ENCODE results near the gene CHST8.

The CHST8 gene

DNA sequence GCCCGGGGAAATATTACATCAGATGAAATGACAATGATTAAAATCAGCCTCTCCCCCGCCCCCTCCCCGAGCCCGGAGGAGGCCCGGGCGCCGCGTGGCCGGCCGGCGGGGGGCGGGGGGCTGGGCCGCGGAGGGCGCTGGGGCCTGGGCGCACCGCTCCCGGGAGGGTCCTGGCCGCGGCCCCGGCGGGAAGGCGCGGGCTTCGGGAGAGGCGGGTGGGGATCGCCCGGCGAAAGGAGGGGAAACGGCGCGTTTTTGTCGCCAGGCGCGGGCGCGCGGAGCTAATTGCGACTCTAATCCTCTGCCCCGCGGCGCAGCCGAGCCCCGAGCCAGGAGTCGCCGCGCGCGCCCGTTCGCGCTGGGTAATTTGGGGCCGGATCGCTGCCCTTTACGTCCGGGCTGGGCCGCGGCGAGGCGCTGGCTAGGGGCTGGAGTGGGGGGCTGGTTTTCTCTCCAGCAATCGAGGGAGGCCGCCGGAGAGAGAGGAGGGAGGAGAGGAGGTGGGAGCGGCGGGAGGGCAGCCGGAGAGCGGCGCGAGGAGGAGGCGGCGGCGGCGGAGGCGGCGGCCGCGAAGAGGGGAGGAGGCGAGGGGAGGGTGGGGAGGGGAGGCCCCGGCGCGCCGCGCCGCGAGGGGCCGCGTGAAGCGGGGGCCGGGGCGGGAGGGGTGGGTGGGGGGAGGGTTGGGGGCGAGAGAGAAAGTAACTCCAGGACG lies 174.6 kb downstream of the CHST8 start, which contains the start of gene KCTD15:
KCTD15 (plus strand) TSS at position 707 of the 712 bp plus-strand sequence. CDS start 3,585 bp downstream, outside the sequence.
- peak; percentile 81 for DNase-seq (ENCODE audit: low spot score)

DNA sequence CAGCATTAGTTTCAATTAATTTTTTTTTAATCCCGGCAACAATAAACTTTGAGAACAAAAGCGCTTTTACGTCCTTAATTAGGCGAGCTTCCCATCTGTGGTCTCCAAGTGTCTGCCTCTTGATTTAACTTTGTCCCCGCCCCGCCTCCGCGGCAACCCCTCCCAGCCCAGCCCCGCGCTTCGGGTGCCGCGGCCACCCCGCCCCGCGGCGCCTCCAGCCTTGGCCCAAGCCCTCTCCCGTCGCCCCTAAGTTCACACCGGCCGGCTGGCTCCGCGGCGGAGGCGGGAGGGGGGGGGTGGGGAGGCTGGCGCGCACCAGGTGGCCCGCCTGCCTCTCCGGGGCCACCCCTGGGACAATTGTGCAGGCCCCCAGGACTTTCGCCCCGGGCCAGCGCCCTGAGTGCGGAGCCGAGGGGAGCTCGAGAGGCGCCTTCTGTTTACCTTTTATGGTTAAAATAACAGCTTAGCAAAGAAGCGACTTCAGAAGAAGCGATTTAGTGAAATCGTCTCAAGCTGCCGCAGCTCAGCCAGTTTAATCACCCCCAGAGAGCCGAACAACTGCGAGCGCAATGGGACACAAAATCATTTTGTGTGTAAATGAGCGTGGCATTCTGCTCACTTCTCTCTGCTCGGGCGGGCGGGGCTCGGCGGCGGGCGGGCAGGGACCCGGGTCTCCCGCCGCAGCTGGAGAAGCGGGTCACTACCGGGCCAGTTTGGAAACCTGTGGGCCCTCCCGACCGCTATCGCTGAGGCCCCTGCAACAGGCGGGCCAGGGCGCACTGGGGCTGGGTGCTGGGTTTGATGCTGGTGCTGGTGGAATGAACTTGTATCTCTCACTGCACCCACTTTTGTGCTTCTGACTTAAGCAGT lies 176.3 kb downstream of the CHST8 start:
- DNase-seq (ENCODE audit: low spot score) = peak; percentile 88

DNA sequence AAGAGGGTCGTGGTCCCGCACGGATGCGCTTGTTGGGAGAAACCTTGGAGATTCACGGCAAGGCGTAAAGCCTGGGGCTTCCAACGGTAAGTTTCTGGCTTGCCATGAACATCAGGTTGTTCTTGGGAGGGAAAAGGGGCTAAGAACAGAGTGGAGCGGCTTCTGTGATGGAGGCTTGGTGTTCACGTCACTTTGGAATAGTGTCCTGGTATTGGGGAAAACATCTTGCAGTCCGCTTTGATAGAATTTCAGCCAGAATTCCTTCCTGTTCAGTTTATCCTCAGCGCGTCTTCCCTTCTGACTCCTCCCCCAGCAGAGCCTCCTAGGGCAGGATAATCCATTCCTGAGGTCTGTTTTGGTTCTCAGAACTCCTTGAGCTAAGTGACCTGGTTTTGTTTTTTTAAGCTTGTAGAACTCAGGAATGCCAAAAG lies 176.9 kb downstream of the CHST8 start:
- DNase-seq (ENCODE audit: low spot score) = peak; percentile 54

DNA sequence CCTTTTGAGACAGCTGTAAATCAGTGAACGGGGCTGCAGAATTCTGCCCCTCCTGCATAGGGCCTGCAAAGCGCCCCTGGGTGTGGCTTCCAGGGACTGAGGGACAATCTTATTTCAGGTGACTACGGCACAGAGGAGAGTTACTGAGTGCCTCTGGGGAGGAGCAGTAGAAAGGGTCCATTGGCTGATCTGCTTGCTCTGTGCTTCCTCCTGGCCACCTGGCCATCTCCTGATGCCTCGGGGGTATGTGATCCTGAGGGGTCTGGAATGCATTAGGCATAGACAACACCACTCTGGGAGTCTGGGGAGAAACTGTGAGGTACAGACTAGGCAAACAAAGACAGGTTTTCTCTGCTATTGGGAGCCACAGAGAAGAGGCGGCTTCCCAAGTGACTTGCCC lies 177.7 kb downstream of the CHST8 start:
- DNase-seq (ENCODE audit: low spot score) = no peak

DNA sequence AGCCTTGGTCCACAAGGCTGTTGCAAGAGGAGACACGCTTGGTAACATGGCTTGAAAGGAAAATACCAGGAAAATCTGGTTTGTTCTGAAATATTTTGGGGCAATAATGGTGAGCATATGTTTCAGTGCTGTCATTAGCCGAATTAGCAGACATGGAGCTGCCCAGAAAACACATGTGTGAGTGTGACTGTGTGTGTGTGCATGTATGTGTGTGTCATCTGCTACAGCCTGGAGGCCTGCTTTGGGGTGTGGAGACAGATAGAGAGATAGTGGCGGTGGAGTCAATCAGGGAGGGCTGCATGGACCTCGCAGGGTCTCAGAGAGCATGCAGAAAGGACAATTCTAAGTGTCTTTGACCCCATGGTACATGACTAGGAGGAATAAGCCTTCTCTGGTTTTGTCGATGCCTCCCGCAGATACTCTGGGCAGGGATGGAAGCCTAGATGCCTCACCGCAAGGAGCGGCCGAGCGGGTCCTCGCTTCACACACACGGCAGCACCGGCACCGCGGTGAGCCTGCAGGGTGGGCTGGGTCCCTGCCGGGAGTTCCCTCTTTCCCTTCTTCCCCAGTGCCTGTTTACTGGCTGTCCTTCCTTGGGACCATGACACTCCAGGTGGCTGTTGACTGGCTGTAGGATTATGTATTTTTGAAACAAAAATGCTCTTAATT lies 178.4 kb downstream of the CHST8 start:
- DNase-seq (ENCODE audit: low spot score) = no peak

DNA sequence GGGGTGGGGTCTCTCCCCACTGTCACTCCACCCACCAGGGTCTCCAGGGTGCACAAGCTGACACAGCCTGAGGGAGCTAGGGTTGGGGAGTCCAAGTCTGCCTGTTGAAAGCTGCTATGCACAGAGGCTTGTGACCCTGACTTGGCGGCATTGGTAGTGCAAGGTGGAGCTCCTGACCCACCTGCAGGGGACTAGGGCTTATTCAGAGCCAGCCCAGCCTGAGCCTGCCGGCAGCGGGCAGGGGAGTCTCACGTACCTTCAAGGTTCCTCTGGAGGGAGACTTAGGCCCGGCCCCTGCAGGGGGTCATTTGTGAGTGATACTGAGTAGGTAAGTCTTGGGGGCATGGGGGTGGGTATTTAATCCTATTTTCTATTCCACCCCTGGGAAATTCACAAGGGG lies 179.7 kb downstream of the CHST8 start:
- DNase-seq (ENCODE audit: low spot score) = no peak

DNA sequence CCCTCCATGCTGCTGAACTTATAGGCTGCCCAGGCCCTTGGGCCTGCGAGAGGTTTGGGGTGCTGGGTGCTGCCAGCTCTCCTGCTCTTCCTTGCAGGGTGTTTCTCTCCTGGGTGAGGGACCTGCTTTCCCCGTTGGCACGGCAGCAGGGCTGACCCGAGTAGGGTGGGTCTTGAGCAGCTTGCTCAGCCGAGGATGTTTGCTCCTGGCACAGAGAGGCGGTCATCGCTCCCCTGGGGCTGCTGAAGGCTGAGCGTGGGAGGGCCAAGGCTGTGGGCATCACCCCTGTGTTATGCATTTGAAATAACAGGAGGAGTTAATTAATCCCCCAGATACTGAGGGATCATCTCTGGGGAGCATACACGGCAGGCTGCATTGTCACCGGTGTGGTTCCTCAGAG lies 180.2 kb downstream of the CHST8 start:
- DNase-seq (ENCODE audit: low spot score) = no peak

DNA sequence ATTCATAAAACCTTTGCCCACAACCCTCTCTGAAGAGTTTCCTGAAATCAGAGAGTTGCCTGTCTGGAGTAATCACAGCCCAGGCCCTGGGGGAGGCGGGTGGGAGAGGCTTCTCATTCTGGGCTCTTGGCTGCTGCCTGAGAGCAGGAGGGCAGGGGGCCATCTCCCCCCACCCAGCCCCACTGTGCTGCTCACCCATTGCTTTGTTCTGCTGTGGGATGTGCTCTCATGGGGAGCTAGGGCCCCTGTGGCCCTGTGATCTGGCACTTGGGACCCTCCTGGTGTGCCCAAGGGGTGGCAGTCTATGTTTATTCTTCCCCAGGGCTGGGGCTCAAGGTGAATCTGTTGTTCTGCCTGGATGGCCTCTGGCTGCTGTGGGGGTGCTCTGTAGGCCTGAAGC lies 181.0 kb downstream of the CHST8 start:
- no peak for DNase-seq (ENCODE audit: low spot score)

DNA sequence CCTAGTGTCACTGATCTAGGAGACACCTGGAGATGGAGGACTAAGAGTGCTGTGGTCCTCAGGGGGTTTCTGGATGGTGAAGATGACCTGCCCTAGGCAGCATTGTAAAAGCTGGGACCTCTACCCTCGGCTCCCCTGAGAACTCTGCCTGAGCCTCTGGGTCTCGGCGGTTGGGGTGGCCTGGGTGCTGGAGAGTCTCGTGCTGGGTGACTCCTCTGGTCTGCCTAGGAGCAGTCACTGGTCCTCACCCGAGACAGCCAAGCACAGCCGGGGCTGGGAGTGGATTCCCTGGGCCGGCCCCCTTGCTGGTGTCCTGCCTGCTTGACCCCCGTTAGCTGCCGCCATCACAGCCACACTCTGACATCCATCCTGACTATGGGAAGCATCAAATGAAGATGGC lies 181.6 kb downstream of the CHST8 start:
- no peak for DNase-seq (ENCODE audit: low spot score)

DNA sequence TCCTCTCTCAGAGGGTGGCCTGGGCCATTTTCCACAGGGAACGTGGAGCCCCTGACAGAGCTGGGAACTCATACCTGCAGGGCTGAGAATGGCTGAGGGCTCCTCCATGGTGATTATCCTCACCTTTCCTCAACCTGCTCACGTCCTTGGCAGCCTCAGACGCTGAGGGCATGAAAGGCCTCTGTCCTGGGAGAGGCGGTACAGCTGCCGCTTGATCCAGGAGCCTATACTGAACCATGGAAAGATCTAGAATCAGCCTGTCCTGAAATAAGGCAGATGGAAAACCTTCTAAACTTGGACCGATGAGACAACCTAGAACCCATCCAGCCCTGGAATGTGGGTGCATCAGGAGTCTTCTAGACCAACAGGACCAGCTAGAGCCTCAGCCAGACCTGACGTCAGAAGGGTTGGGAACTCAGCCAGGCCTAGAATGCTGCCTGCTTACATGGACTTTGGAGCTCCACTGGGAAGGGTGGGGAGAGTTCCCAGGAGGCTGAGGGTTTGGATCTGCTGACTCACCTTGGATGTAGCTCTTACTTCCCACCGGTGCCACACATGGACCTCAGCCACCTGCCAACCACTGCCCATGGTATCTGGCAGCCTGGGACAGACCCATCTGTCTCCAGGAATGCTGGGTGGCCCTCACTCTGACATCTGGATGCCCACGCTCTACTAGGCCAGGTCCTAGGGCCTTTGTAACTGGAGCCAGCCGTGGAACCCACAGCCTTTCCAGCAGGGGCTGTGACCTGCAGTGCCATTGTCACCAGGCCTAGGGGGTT lies 182.5 kb downstream of the CHST8 start:
- no peak for DNase-seq (ENCODE audit: low spot score)

DNA sequence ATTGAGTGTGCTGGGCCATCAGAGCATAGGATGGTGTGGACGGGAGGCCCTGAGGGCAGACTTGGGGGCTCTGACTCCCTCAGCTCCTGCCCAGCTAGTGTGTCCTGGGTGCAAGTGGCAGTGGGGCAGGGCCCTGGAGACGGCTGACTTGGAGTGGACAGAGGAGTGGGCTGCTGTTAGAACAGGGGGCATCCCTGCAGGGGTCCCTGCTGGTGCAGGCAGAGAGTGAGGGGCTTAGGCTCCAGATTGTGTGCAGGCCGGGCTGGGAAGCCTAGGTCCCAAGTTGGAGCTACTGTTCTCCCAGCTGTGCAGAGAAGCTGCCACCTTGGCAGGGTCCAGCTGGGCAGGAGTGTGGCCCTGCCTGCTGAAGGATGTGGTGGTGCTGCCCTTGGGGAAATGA lies 183.6 kb downstream of the CHST8 start:
- DNase-seq (ENCODE audit: low spot score) = no peak

DNA sequence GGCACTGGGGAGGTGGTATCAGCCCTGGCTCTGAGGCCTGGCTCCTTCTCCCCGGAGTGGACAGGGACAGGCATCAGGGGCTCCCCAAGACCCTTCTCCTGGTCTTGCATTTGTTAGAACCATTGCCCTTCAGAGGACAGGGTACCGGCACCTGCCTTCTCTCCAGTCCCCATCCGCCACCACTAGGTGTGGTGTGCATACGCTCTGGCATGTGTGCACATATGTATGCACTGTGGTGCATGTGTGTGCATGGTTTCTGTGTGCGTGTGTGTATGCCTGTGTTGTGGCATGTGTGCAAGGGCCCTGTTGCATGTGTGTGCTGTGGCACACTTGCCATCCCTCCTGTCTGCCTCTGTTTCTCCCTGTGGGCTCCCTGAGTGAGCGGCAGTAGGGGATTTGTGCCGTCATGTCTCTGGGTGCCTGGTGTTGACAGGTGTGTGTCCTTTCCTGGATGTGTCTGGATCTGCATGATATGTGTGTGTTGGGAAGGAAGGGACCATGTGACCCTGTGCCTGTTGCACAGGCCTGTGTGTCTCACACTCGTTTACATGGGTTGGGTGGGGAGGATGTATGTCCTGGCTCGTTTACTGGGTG lies 184.2 kb downstream of the CHST8 start:
- DNase-seq (ENCODE audit: low spot score) = no peak

DNA sequence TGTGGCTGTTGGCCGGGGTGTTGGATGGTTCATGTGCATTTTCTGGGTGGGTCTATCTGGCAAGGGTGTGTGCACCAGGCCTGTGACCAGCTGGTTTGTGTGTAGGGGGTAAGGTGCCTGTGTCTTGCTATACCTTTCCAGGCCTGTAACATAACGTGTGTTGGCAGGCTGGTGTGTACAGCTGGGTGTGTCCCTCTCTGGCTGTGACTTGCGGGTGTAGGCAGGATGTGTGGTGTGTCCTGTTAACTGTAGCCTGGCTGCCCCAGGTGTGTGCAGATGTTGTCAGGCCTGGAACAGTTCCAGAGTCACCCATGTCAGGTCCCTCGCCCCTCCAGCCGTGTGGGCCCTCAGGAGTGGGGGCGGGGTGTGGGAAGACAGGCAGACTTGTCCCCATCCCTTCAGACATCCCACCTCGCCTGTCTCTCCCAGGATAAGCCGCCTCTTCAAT lies 184.7 kb downstream of the CHST8 start:
- no peak for DNase-seq (ENCODE audit: low spot score)

DNA sequence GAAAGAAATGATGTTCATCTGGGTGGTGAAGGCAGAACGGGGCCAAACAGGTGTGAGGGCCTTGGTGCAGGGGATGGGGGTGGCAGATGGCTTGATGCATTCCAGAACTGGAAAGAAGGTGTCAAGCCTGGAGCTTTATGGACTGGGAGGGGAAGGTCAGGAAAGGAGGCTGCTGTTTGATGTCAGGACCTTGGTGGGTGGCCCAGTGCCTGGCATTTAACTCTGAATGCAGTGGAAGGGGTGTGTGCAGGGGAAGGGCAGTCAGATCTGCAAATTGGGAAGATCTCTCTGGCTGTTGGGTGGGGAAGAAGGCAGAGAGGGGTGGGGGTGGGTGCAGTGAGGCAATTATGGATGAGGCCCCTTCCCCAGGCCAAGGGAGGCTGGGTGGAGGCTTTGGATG lies 186.6 kb downstream of the CHST8 start:
- DNase-seq (ENCODE audit: low spot score) = no peak

DNA sequence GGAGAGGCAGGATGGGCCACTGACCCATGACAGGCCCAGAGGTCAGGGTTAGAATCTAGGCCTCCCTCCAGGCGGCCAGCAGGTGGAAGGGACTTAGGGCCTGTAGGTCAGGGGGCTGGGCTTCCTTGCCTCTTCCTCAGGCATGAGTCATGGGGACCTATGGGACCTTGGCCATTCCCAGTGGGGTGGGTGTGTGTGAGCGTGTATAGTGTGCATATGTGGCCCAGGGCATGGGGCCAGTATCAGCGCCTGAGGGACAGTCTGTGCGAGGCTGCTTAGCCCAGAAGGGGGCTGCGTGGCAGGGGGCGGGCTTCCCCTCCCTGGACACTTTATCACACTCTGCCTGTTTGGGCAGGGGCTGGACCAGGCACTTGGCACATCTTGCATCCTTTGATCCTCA lies 188.2 kb downstream of the CHST8 start:
- DNase-seq (ENCODE audit: low spot score) = no peak

DNA sequence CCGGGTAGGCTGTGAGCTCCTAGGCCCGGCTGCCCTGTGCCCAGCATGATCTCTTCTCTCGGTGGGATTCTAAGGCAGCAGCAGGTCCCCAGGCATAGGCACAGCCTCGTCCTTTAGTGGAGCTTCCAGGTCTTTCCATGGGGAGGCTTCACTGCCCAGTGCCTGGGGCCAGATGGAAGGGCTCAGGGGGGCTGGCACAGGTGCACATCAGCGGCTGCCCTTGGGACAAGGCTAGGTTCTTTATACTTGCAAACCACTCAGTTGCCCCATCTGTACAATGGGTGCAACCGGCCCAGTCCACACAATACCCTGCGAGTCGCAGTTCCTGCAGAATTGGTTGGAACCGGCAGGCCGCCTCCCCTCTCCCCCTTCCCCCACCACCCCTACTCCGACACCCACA lies 189.1 kb downstream of the CHST8 start:
- no peak for DNase-seq (ENCODE audit: low spot score)

DNA sequence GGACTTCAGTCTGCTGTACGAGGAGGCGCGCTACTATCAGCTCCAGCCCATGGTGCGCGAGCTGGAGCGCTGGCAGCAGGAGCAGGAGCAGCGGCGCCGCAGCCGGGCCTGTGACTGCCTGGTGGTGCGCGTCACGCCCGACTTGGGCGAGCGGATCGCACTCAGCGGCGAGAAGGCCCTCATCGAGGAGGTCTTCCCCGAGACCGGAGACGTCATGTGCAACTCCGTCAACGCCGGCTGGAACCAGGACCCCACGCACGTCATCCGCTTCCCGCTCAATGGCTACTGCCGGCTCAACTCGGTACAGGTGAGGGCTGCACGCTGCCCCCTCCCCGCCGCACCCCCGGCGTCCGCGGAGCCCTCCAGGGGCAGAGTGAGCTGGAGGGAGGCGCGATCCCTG lies 189.5 kb downstream of the CHST8 start:
- no peak for DNase-seq (ENCODE audit: low spot score)

DNA sequence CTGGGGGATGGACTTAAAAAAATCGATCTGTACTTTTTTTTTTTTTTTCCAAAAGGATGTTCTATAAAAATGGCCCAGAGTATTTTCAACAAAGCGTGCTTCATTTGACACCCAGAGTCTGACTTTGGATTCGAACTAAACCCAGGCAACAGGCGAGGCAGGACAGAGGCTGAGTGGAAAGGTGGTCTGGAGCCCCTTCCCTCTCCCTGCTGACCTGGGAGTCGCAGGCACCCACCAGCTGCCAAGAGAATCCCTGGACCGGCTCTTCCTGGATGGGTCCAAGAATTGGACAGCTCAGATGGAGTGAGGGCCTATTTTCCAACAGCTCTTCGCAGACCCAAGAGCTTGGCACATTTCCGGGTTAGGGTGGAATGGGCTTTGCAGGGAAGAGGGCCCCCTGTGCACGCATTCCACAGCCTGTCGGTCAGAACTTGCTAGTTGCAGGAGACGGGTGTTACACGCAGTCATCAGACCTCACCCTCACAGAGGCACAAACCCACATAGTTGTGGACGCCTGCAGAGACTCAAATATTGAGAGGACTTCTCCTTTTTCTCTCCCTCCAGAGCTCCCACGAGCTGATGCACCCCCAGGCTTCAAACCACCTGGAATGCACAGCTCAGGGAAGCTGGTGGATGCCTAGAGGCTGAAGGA lies 190.1 kb downstream of the CHST8 start:
- no peak for DNase-seq (ENCODE audit: low spot score)

DNA sequence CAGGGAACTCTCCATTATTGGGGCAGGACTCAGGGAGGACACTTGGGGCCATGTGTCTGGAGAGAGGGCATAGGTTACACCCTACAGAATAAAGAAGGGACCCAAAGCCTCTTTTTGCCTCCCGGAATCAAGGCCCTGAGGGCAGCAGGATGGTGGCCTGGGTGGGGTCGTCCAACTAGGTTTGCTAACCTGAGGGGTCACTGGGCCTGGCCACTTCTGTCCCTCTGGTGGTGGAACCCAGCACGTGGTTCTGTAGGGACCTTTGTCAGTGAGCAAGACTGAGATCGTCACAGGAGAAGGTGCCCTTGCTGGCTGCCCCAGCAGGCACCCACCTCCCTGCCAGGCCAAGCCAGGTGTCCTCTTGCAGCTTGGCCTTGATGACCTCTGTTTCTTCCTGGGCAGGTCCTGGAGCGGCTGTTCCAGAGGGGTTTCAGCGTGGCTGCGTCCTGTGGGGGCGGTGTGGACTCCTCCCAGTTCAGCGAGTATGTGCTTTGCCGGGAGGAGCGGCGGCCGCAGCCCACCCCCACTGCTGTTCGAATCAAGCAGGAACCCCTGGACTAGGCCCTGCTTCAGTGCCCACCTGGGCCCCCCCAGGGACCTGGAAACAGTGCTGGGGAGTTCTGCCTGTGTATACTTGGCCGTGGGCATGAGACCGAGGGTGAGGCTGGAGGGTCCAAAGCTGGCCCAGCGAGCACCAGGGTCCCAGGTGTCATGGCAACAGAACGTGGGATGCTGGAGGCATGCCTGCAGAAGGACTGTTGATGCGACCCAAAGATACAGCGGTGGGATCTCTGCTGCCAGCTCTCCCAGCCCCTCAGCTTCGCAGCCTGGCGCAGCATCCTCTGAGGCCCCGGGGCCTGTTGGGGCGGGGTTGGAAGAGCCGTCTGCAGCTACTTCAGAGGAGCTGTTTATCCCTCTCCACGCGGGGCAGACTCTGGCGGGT lies 190.9 kb downstream of the CHST8 start:
- peak; percentile 22 for DNase-seq (ENCODE audit: low spot score)
